HS-5 (cell line): ENCODE measurements around the gene NOP53.
"Not testable (repeated sequence)": the region's sequence is repeated elsewhere in the genome, so short reads cannot be mapped to it uniquely, and the experiment has no call there.

ENCODE experiments used
- DNase-seq: peaks from one replicate; pipeline ENCODE4 v3.0.0-alpha.2; 2012; ENCODE audit warnings: low read depth

NOP53 gene

GRCh38 chr19:47754206-47755064 lies 9.1 kb downstream of the NOP53 start:
- no peak for DNase-seq

- no peak for DNase-seq
Observed at GRCh38 chr19:47755065-47755761, 9.9 kb downstream of the NOP53 start.

- no peak for DNase-seq
Observed at GRCh38 chr19:47755762-47756626, 10.6 kb downstream of the NOP53 start.

- no peak for DNase-seq
Observed at GRCh38 chr19:47756627-47756929, 11.2 kb downstream of the NOP53 start.

GRCh38 chr19:47756953-47757608 lies 11.7 kb downstream of the NOP53 start:
- no peak for DNase-seq

GRCh38 chr19:47757617-47758442 lies 12.5 kb downstream of the NOP53 start:
- no peak for DNase-seq

- no peak for DNase-seq
Observed at GRCh38 chr19:47758443-47758804, 13.1 kb downstream of the NOP53 start.

- no peak for DNase-seq
Observed at GRCh38 chr19:47760632-47760999, 15.3 kb downstream of the NOP53 start.

GRCh38 chr19:47761566-47761965 lies 16.2 kb downstream of the NOP53 start:
- DNase-seq: no peak

- no peak for DNase-seq
Observed at GRCh38 chr19:47762151-47762550, 16.8 kb downstream of the NOP53 start.

GRCh38 chr19:47762615-47763308 lies 17.4 kb downstream of the NOP53 start:
- no peak for DNase-seq

GRCh38 chr19:47764705-47765104 lies 19.4 kb downstream of the NOP53 start:
- DNase-seq: not testable (repeated sequence)

- no peak for DNase-seq
Observed at GRCh38 chr19:47765523-47766358, 20.4 kb downstream of the NOP53 start.

GRCh38 chr19:47766359-47766620 lies 20.9 kb downstream of the NOP53 start:
- no peak for DNase-seq

- DNase-seq: no peak
Observed at GRCh38 chr19:47766670-47767069, 21.3 kb downstream of the NOP53 start.

- no peak for DNase-seq
Observed at GRCh38 chr19:47767349-47767748, 22.0 kb downstream of the NOP53 start.

GRCh38 chr19:47768604-47769003 lies 23.3 kb downstream of the NOP53 start:
- DNase-seq: no peak

- DNase-seq: no peak
Observed at GRCh38 chr19:47769534-47769933, 24.2 kb downstream of the NOP53 start.

GRCh38 chr19:47771291-47771690 lies 25.9 kb downstream of the NOP53 start:
- DNase-seq: not testable (repeated sequence)

GRCh38 chr19:47776568-47776967 lies 31.2 kb downstream of the NOP53 start:
- DNase-seq: no peak
